ENCODE measurements around the gene NHERF1.

DNA sequence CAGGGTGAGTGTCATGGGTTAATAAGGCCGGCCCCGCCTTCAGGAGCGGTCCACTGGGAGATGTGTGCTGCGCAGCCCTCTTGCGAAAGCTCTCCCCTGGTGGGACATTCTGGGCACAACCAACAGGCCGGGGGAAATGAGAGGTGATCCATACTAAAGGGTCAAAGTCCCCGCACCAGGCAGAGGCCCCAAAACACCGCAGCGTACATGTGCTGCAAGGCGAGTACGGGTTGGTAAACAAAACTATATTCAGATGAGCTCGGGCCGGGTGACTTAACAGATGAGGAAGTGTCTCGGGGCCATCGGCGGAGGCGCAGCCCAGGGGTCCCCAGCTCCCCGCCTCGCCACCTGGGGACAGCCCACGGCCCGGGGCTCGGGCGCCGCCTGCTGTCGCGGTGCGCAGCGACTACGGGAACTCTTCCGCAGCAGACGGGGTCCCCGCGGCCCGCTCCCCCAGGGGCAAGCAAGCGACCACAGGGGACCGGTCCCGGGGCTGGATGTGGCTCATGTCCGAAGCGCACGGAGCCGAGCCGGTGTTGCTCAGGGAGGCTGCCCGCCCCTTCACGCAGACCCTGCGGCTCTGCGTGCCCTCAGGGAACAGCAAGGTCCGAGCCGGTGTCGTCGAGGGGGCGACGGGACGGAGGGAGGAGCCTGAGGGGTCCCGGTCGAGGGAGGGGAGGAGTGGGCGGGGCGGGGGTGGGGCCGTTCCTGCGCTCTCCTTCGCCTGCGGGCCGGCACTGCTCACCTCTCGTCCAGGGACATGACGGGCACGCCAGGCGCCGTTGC is 11.7 kb upstream of the NHERF1 start, which contains the start of gene RAB37:
- TF ChIP-seq, protein P1, sequence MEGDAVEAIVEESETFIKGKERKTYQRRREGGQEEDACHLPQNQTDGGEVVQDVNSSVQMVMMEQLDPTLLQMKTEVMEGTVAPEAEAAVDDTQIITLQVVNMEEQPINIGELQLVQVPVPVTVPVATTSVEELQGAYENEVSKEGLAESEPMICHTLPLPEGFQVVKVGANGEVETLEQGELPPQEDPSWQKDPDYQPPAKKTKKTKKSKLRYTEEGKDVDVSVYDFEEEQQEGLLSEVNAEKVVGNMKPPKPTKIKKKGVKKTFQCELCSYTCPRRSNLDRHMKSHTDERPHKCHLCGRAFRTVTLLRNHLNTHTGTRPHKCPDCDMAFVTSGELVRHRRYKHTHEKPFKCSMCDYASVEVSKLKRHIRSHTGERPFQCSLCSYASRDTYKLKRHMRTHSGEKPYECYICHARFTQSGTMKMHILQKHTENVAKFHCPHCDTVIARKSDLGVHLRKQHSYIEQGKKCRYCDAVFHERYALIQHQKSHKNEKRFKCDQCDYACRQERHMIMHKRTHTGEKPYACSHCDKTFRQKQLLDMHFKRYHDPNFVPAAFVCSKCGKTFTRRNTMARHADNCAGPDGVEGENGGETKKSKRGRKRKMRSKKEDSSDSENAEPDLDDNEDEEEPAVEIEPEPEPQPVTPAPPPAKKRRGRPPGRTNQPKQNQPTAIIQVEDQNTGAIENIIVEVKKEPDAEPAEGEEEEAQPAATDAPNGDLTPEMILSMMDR (IDR thresholded peaks at IDR 0.05), result peak in 3 of 4 experiments; percentile 27 to 46 (median 39)
- TF ChIP-seq POLR2A (IDR thresholded peaks at IDR 0.05) (no peak), POLR2AphosphoS5 (IDR thresholded peaks at IDR 0.05) (no peak)

All from prostate gland (tissue), 2 donors.